T-helper 1 cell (primary cell): ENCODE data around the gene HMGCS1.
"Not testable (repeated sequence)": the region's sequence is repeated elsewhere in the genome, so short reads cannot be mapped to it uniquely, and the experiment has no call there.

Source experiments
- DNase-seq, 5 donors: peaks; one replicate each; pipeline ENCODE4 v3.0.0-alpha.2; 2012 to 2020

Gene HMGCS1

DNA sequence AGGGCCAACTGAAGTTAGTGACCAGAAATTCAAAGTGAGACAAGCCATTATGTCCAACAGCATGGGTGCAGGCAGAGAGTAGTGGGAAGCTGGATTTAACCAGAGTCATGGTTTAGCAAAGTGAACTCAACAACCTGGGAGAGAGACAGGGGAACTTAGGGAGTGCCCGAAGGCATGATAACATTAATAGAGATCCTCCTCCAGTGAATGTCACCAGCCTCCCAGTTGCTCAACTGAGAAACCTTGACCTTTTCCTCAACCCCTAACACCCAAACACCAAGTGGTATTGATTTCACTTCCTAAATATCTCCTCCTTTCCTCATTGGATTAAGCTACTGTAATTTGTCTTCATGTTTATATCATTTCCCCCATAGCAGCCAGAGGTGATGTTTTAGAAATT, 42.6 kb downstream of the HMGCS1 start:
- DNase-seq, result no peak

DNA sequence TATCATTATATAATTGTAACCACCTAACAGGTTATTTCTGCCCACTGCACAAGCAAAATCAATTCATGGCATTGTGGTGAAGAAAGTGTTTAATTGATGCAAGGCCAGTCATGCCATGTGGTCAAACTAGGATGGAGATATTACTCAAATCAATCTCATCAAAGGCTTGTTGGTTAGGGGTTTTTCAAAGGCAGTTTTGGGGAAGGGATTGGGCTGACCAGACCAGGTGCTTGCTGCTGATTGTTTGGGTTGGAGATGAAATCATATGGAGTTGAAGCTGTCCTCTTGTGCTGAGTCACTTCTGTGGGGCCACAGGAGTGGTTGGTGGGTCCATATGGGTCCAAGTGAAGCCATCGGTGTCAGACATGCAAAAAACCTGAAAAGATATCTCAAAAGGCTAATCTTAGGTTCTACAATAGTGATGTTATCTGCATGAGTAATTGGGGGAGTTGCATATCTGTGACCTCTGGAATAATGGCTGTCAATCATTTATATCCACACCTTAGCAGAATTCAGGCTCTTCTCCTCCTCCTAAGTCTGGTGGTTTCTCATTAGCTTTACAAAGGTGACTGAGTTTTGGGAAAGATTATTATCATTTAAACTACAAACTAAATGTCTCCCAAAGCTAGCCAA, 44.9 kb downstream of the HMGCS1 start:
- DNase-seq, result no peak

DNA sequence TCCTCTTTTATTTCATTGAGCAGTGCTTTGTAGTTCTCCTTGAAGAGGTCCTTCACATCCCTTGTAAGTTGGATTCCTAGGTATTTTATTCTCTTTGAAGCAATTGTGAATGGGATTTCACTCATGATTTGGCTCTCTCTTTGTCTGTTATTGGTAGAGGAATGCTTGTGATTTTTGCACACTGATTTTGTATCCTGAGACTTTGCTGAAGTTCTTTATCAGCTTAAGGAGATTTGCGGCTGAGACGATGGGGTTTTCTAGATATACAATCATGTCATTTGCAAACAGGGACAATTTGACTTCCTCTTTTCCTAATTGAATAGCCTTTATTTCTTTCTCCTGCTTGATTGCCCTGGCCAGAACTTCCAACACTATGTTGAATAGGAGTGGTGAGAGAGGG, 50.9 kb downstream of the HMGCS1 start:
- not testable (repeated sequence) for DNase-seq

DNA sequence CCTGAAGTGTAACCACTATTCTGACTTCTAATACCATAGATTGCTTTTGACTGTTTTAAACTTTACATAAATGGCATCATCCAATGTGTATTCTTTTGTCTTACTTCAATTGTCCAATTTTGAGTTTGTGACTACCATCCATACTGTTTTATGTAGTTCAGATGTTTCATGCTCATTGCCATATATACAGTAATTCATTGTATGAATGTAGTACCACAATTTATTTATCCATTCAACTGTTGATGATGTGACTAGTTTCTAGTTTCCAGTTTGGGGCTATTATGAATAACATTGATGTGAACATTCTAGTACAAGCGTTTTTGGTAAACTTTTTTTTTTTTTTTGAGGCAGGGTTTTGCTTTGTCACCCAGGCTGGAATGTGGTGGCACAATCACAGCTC, 55.1 kb downstream of the HMGCS1 start:
- no peak for DNase-seq

DNA sequence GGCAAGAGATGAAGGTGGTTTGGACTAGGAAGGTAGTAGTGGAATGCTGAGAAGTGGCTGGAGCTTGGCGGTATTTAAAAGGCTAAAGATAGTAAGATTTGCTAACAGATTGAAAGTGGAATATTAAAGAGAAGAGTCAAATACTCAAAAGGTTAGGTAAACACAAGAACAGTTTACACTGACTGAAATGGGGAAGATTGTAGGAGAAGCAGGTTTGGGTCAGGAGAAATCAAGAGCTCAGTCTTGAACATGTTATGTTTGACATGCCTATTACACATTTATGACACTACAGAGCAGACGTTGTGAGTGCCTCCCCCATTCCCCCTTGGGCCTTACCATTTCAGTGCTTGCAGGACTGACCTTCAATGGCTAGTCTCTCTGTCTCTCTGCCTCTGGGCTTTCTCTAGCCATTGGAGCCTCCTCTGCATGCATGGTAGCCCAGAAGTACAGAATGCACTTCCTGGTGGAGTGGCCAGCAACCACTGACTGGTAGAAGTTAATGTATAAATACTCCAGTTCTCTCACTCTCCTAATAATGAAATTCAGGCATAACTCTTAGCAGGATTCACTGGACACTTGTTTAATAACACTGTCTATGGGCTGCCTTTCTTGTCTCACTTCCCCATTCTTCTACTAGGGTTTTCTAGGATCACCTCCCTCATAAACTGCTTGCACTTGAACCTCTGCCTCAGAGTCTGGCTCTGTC, 56.8 kb downstream of the HMGCS1 start:
- DNase-seq, result no peak

DNA sequence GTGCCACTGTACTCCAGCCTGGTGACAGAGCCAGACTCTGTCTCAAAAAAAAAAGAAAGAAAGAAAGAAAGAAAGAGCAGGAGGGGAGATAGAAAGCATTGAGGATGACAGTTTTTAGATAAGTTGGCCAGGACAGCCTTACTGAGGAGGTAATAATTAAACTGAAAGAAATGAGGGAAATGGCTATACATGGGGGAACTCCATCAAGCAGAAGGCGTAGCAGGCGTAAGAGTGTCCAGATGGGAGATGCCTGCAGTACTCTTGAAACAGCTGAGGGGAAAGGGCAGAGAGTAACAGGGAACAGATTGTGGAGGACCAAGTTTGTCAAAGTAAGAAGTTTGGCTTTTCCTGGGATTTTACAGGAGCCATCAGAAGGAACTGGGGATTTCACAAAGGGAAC, 57.5 kb downstream of the HMGCS1 start:
- DNase-seq, result no peak

DNA sequence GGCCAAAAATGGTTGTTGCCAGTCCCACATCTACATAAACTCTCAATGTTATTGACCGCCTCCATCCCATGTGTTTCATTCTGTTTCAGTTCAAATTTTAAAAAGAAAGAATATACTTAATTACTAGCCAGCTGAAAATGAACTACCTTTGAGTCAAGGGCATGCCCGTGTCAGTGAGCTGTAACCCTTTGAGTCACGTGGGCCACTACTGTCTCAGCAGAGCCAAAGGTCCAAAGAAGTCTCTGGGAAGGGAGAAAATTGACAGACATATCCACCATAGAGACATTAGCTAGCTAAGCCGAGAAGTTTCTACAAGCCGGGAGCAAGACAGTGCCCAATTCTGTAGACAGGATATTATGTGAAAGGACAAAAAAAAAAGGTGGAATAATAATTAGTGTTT, 61.5 kb downstream of the HMGCS1 start:
- DNase-seq, result no peak

DNA sequence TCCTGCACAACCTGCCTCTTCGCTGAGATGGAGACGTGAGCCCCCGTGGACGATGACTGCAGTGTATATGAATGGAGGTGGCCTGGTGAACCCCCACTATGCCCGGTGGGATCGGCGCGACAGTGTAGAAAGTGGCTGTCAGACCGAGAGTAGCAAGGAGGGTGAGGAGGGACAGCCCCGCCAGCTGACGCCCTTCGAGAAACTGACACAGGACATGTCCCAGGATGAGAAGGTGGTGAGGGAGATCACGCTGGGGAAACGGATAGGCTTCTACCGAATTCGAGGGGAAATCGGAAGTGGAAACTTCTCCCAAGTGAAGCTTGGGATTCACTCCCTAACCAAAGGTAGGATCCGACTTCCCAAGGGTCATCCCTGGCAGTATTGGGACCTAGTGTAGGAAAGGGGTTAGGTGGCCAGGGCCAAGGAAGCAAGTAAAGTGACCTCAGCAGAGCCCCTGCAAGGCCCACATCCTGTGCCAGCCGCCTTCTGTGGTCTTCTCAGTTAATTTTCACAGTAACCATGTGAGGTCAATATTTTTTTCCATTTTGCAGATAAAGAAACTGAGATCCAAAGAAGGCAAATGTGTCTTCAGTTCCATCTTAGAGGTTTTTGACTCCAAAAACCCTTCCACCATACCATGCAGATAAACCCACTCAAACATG, 67.4 kb downstream of the HMGCS1 start:
- DNase-seq, result no peak

DNA sequence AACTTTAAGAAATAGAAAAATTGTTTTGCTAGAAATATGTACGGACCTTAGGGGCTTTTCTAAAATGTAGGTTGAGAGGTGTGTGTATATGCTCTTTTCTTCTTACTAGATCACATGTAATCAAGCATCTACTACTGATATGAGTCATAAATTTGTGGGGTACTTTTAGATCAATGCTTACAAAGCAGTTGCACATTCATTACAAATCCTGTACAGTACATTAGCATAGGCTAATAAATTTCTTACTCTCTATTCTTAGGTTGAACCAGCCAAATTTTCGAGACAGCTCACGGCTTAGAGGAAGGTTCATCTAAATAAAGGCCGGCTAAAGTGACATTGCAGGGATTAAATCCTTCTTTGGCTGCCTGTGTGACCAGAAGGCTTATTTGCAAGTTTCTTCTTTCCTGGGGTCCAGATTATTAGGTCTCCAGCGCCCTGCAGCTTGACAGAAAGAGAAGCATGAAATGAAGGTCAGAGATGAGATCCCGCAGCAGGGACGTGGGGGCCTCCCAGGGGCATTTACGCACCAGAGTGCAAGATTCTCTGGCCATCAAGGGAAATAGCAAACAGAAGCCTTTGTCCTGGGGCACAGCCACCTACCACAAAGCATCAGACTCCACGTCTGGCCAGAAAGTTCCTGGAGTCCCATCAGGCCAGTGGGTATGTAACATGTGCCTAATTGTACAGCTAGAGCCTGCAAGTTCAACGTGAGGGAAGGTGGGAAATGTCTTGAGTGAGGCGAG, 68.2 kb downstream of the HMGCS1 start:
- DNase-seq, result peak in 1 of 5 donors; percentile 48

DNA sequence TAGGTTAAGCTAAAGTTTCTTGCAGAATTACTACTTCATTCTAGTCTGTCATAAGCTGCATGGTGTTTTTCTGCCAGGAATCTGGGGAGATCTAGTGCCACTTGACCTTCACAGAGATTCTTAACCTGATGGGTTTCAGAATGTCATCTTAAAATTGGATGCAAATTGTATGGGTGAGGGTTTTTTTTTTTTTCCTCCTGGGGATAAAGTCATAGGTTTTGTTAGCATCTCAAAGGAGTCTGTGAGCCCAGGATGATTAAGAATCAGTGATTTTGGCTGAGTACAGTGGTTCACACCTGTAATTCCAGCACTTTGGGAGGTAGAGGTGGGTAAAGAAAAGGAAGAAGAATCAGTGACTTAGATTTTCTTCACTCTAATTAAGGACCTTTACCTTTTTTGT, 69.9 kb downstream of the HMGCS1 start:
- no peak for DNase-seq

DNA sequence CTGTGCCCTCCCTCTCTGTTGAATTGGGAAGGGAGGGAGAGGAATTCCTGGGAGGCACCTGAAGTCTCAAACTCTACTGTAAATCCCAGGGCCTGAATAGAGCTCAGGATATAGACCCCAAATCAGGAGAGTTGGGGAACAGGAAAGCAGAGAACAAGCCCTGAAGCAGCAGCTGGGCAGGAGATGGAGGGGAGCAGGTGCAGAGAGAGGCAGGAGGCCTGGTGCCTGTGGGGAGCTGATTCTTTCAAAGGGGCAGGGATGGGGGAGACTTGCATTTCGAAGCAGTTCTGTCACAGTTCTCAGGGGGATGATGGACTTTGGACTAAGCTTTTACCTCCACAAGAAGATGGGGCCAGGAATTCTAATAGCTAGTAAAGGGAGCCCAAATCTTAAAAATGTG, 71.0 kb downstream of the HMGCS1 start:
- DNase-seq, result no peak
